Measurements from ENCODE around the gene GPANK1. TPM values are rescaled to one million over a fixed set of nuclear protein-coding genes. Genes with fewer than 3 reads are reported as not detected.
A peak's percentile ranks its signal among the peaks of the same experiment; 100 is the strongest.

The GPANK1 gene
- total RNA-seq, 1 experiment from 2014 or later, result 29.1 TPM

- TF ChIP-seq USF1 (CRISPR knock-in tag; IDR thresholded peaks at IDR 0.05), result peak; percentile 32; the same call in 1 of the 2 replicates
- 0 out of 2 replicates have a peak, but pooled peaks have one; percentile 22 for TF ChIP-seq FOXK1 (CRISPR knock-in tag; IDR thresholded peaks at IDR 0.05)
- TF ChIP-seq GTF2I (CRISPR knock-in tag; conservative IDR thresholded peaks at IDR 0.05), result no peak
- TF ChIP-seq E2F1 (CRISPR knock-in tag; IDR thresholded peaks at IDR 0.05), result no peak
- TF ChIP-seq ZNF532 (CRISPR knock-in tag; IDR thresholded peaks at IDR 0.05; ENCODE audit: borderline replicate concordance), result no peak
- TF ChIP-seq ETV6 (CRISPR knock-in tag; IDR thresholded peaks at IDR 0.05), result no peak
- TF ChIP-seq FOXP4 (CRISPR knock-in tag; IDR thresholded peaks at IDR 0.05), result no peak
- TF ChIP-seq ZNF263 (CRISPR knock-in tag; IDR thresholded peaks at IDR 0.05; ENCODE audit: low read depth), result no peak
- 0 out of 2 replicates have a peak, but pooled peaks have one; percentile 21 for TF ChIP-seq PRDM15 (CRISPR knock-in tag; IDR thresholded peaks at IDR 0.05)
- TF ChIP-seq RORB (CRISPR knock-in tag; IDR thresholded peaks at IDR 0.05), result no peak
Measured at GRCh38 chr6:31620586-31621319, 44.0 kb downstream of the GPANK1 start, which contains the start of gene PRRC2A (continued).

GRCh38 chr6:31619805-31620585, 44.8 kb downstream of the GPANK1 start:
- Mint-ChIP-seq H3K9me3 (no peaks in the 10 kb centered on the region), H3K27ac (peak overlapping the region; percentile 100), H3K4me3 (peak overlapping the region; percentile 92), H3K36me3 (peaks cover 38% of the 10 kb centered on the region), H3K27me3 (ENCODE audit: low read depth) (no peaks in the 10 kb centered on the region; the same call in 1 of the 2 replicates), H3K4me1 (peaks cover 31% of the 10 kb centered on the region)
- DNase-seq (ENCODE audit: low spot score) (peak; percentile 97), ATAC-seq (peak; percentile 91)
- POLR2A ChIA-PET, result interaction anchor here (0.6 to 1.0 kb wide), 4 partner anchors 41 to 79 kb away, joined by 3 to 5 read pairs (median 4); partner anchors contain the start of genes C6orf47, DDX39B and NFKBIL1
- CTCF ChIA-PET, result interaction anchor here (0.6 to 1.7 kb wide), 4 partner anchors 22 to 117 kb away, joined by 3 to 10 read pairs (median 4); partner anchors contain the start of gene ATP6V1G2
- TF ChIP-seq RORB (CRISPR knock-in tag; IDR thresholded peaks at IDR 0.05), result no peak
- peak; percentile 86 for TF ChIP-seq AR (CRISPR knock-in tag; IDR thresholded peaks at IDR 0.05)
- TF ChIP-seq E2F5 (CRISPR knock-in tag; IDR thresholded peaks at IDR 0.05), result peak; percentile 89
- TF ChIP-seq ETV6 (CRISPR knock-in tag; IDR thresholded peaks at IDR 0.05), result 0 out of 2 replicates have a peak, but pooled peaks have one; percentile 29
- peak; percentile 64; the same call in 1 of the 2 replicates for TF ChIP-seq ZNF232 (CRISPR knock-in tag; IDR thresholded peaks at IDR 0.05)
- TF ChIP-seq ATF2 (CRISPR knock-in tag; IDR thresholded peaks at IDR 0.05; ENCODE audit: borderline replicate concordance, low read depth), result no peak

All from WTC11 (cell line).